Calu3 (cell line): Measurements from ENCODE around the gene IGF2BP1. TPM values are rescaled to one million over a fixed set of nuclear protein-coding genes. Genes with fewer than 3 reads are reported as not detected.
A peak's percentile ranks its signal among the peaks of the same experiment; 100 is the strongest.

ENCODE experiments used
- BruUV-seq: library from RNA; stranded (reverse); fragments of 400-500 nt; replicated peaks from 2 replicates; lab custom pipeline; 2021; lab: Mats Ljungman, UMichigan
- CTCF ChIA-PET: fragments of 300-600 bp; sonication (Branson Sonifier 250); formaldehyde crosslinking; loops from one replicate; lab custom pipeline; 2022; ENCODE audit warnings: antibody characterized with exemption; lab: Charles Lee
- DNase-seq: peaks from one replicate; pipeline ENCODE4 v3.0.0; 2022
- H3K27ac Mint-ChIP-seq: one replicate; pipeline ENCODE4 v1.8.0; 2022; ENCODE audit warnings: mixed read lengths; ENCODE audit not compliant: unreplicated experiment
- H3K27me3 Mint-ChIP-seq: one replicate; pipeline ENCODE4 v1.8.0; 2022; ENCODE audit warnings: mixed read lengths; ENCODE audit not compliant: unreplicated experiment
- H3K36me3 Mint-ChIP-seq: one replicate; pipeline ENCODE4 v1.8.0; 2022; ENCODE audit warnings: mild to moderate bottlenecking, moderate library complexity, mixed read lengths; ENCODE audit not compliant: insufficient read depth, unreplicated experiment
- H3K4me1 Mint-ChIP-seq: one replicate; pipeline ENCODE4 v1.8.0; 2022; ENCODE audit warnings: mild to moderate bottlenecking, low read depth, mixed read lengths; ENCODE audit not compliant: unreplicated experiment
- H3K4me3 Mint-ChIP-seq: one replicate; pipeline ENCODE4 v1.8.0; 2022; ENCODE audit warnings: mild to moderate bottlenecking, low read depth, moderate library complexity, mixed read lengths; ENCODE audit not compliant: unreplicated experiment
- H3K9me3 Mint-ChIP-seq: one replicate; pipeline ENCODE4 v1.8.0; 2022; ENCODE audit warnings: low read depth, mixed read lengths; ENCODE audit not compliant: unreplicated experiment
- CTCF ChIP-seq: fragments of 200-600 bp; IDR thresholded peaks from one replicate; pipeline ENCODE4 v1.8.0; 2022; ENCODE audit warnings: antibody characterized with exemption; ENCODE audit not compliant: unreplicated experiment
- intact Hi-C: fragments of 100-400 bp; cut with micrococcal nuclease; formaldehyde crosslinking; loops from one replicate; pipeline ENCODE4 v1.10.0; 2022; ENCODE audit not compliant: unreplicated experiment
- total RNA-seq: library from RNA; stranded (reverse); gene quantifications from 2 replicates; pipeline ENCODE4 v1.2.3, GENCODE V29; 2022

The IGF2BP1 gene
- total RNA-seq, 1 experiment from 2014 or later: 17.6 TPM

- CTCF ChIA-PET: interaction anchor here (0.6 to 0.7 kb wide), 2 partner anchors 590 to 1139 kb away, joined by 4 read pairs; no protein-coding TSS in a partner anchor
These were observed 473 bp upstream of the IGF2BP1 start for GRCh38 chr17:48996722-48997102.

GRCh38 chr17:48997827-48998586 is 822 bp downstream of the IGF2BP1 start:
- BruUV-seq: no TSS peak
- CTCF ChIA-PET: interaction anchor here (0.7 to 1.1 kb wide), 6 partner anchors 16 to 324 kb away, joined by 3 to 7 read pairs (median 4); no protein-coding TSS in a partner anchor

More at GRCh38 chr17:48996722-48997102, 473 bp upstream of the IGF2BP1 start:
- TF ChIP-seq CTCF: no peak
- Mint-ChIP-seq H3K9me3 (no peaks in the 10 kb centered on the region), H3K4me1 (peaks cover 8% of the 10 kb centered on the region), H3K36me3 (peaks cover 22% of the 10 kb centered on the region), H3K27ac (no peak overlapping the region), H3K27me3 (peaks cover 98% of the 10 kb centered on the region), H3K4me3 (peak overlapping the region; percentile 78)
- intact Hi-C loops: no loop called here
- no TSS peak for BruUV-seq
- no peak for DNase-seq

GRCh38 chr17:48998587-48999440 is 1.6 kb downstream of the IGF2BP1 start:
- DNase-seq: no peak
- Mint-ChIP-seq H3K9me3 (no peaks in the 10 kb centered on the region), H3K4me1 (peaks cover 19% of the 10 kb centered on the region), H3K27ac (no peak overlapping the region), H3K4me3 (peak overlapping the region; percentile 78), H3K27me3 (peaks cover 100% of the 10 kb centered on the region), H3K36me3 (peaks cover 24% of the 10 kb centered on the region)
- no peak for TF ChIP-seq CTCF
- intact Hi-C loops: no loop called here
- no TSS peak for BruUV-seq
- CTCF ChIA-PET: interaction anchor here (0.8 to 1.8 kb wide), 4 partner anchors 13 to 44 kb away, joined by 3 to 5 read pairs (median 4); no protein-coding TSS in a partner anchor

More at GRCh38 chr17:48997827-48998586, 822 bp downstream of the IGF2BP1 start:
- no peak for DNase-seq
- peaks cover 22% of the 10 kb centered on the region for H3K36me3 Mint-ChIP-seq
- H3K27ac Mint-ChIP-seq: no peak overlapping the region
- H3K4me1 Mint-ChIP-seq: peaks cover 11% of the 10 kb centered on the region
- peaks cover 98% of the 10 kb centered on the region for H3K27me3 Mint-ChIP-seq
- H3K4me3 Mint-ChIP-seq: peak overlapping the region; percentile 78
- TF ChIP-seq CTCF: no peak
- H3K9me3 Mint-ChIP-seq: no peaks in the 10 kb centered on the region
- intact Hi-C loops: no loop called here

GRCh38 chr17:49000943-49001342 is 3.8 kb downstream of the IGF2BP1 start:
- Mint-ChIP-seq H3K36me3 (peaks cover 25% of the 10 kb centered on the region), H3K4me3 (peak overlapping the region; percentile 78), H3K4me1 (peaks cover 25% of the 10 kb centered on the region), H3K9me3 (no peaks in the 10 kb centered on the region), H3K27ac (peak overlapping the region; percentile 16), H3K27me3 (peaks cover 100% of the 10 kb centered on the region)
- no peak for TF ChIP-seq CTCF
- no peak for DNase-seq
- intact Hi-C loops: no loop called here
- no TSS peak for BruUV-seq
- CTCF ChIA-PET: no interaction called here
